Measurements from ENCODE around the gene PCNT. TPM values are rescaled to one million over a fixed set of nuclear protein-coding genes. Genes with fewer than 3 reads are reported as not detected.
A peak's percentile ranks its signal among the peaks of the same experiment; 100 is the strongest.
"Not testable (repeated sequence)": the region's sequence is repeated elsewhere in the genome, so short reads cannot be mapped to it uniquely, and the experiment has no call there.

PCNT gene
- polyA plus RNA-seq, 6 donors from 2014 or later: 4.7 to 32.5 (median 10.7) TPM

- not testable (repeated sequence) for DNase-seq; H3K27me3 Mint-ChIP-seq; H3K36me3 Mint-ChIP-seq; H3K9me3 Mint-ChIP-seq; H3K4me3 Mint-ChIP-seq; ATAC-seq (ENCODE audit: low read depth in 2 of 2)
- Mint-ChIP-seq H3K27ac (peak overlapping the region in 3 of 6 donors; percentile 23 to 63 (median 30)), H3K4me1 (peaks cover 0 to 15% (median 8%) of the 10 kb centered on the region in 3 donors)
Measured at GRCh38 chr21:46465153-46465552, 141.2 kb downstream of the PCNT start.

- Mint-ChIP-seq H3K27ac (no peak overlapping the region), H3K4me1 (peaks cover 0 to 15% (median 3%) of the 10 kb centered on the region in 3 donors), H3K36me3 (no peaks in the 10 kb centered on the region), H3K4me3 (no peak overlapping the region), H3K27me3 (no peaks in the 10 kb centered on the region), H3K9me3 (no peaks in the 10 kb centered on the region)
- DNase-seq (no peak), ATAC-seq (ENCODE audit: low read depth in 2 of 2) (no peak)
Measured at GRCh38 chr21:46465651-46466050, 141.7 kb downstream of the PCNT start.

DNA sequence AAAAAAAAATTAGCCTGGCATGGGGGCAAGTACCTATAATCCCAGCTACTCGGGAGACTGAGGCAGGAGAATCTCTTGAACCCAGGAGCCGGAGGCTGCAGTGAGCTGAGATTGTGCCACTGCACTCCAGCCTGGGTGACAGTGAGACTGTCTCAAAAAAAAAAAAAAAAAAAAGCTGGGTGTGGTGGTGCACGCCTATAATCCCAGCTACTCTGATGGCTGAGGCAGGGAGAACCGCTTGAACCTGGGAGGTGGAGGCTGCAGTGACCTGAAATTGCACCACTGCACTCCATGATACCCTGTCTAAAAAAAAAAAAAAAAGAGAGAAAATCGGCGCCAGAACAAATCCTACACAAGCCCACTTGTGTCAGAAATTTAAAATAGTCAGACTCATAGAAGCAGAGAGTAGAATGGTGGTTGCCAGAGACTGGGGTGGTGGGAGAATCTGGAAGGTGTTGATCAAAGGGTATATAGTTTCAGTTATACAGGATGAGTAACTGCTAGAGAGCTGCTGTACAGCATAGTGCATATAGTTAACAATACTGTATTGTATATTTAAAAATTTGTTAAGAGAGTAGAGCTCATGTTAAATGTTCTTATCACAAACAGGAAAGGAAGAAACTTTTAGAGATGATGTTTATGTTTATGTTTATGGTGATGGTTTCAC lies 144.3 kb downstream of the PCNT start:
- Mint-ChIP-seq H3K36me3 (no peaks in the 10 kb centered on the region), H3K27ac (no peak overlapping the region), H3K9me3 (no peaks in the 10 kb centered on the region), H3K27me3 (no peaks in the 10 kb centered on the region), H3K4me1 (peaks cover 6 to 22% (median 19%) of the 10 kb centered on the region in 3 donors), H3K4me3 (peak overlapping the region in 1 of 8 donors; percentile 61)
- no peak for DNase-seq
- no peak for ATAC-seq (ENCODE audit: low read depth in 2 of 2)

DNA sequence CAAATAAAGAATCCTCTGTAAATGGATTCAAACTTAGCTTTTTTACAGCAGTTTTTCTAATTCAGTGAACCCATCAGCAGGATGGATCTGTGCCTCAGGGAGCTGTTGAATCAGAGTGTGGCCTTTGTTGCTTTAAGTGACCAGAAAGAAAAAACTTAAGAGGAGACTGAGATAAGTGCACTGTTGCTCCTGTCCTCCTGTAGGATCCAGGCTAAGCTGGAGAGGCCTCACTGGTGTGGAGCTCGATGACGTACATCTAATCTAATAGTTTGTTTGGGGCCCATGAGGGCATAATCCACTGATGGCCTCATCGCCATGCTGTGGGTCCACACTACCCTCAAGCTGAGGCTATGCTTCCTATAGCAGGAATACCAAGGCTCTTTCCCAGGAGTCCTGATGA lies 145.3 kb downstream of the PCNT start:
- Mint-ChIP-seq H3K4me3 (no peak overlapping the region), H3K4me1 (peaks cover 12 to 25% (median 24%) of the 10 kb centered on the region in 3 donors), H3K36me3 (no peaks in the 10 kb centered on the region), H3K27me3 (no peaks in the 10 kb centered on the region), H3K27ac (peak overlapping the region in 2 of 6 donors; percentile 39 to 72), H3K9me3 (no peaks in the 10 kb centered on the region)
- DNase-seq (no peak), ATAC-seq (ENCODE audit: low read depth in 2 of 2) (no peak)

- no peak overlapping the region for H3K4me3 Mint-ChIP-seq
- H3K36me3 Mint-ChIP-seq: peaks cover 0 to 6% of the 10 kb centered on the region in 2 donors
- peak overlapping the region in 1 of 6 donors; percentile 60 for H3K27ac Mint-ChIP-seq
- peaks cover 18 to 32% (median 28%) of the 10 kb centered on the region in 3 donors for H3K4me1 Mint-ChIP-seq
- no peak for ATAC-seq (ENCODE audit: low read depth in 2 of 2)
- H3K27me3 Mint-ChIP-seq: no peaks in the 10 kb centered on the region
- H3K9me3 Mint-ChIP-seq: peaks cover 0 to 4% (median 0%) of the 10 kb centered on the region in 7 donors
- DNase-seq: no peak
Measured at GRCh38 chr21:46471514-46471913, 147.6 kb downstream of the PCNT start.

- no peak for DNase-seq
- ATAC-seq (ENCODE audit: low read depth in 2 of 2): peak; percentile 58 to 77
- no peaks in the 10 kb centered on the region for H3K27me3 Mint-ChIP-seq
- H3K27ac Mint-ChIP-seq: peak overlapping the region in 4 of 6 donors; percentile 6 to 89 (median 24)
- peaks cover 18 to 32% (median 32%) of the 10 kb centered on the region in 3 donors for H3K4me1 Mint-ChIP-seq
- H3K36me3 Mint-ChIP-seq: peaks cover 0 to 11% of the 10 kb centered on the region in 2 donors
- H3K9me3 Mint-ChIP-seq: peaks cover 0 to 4% (median 0%) of the 10 kb centered on the region in 7 donors
- H3K4me3 Mint-ChIP-seq: peak overlapping the region in 3 of 8 donors; percentile 6 to 57 (median 31)
Measured at GRCh38 chr21:46472246-46472645, 148.3 kb downstream of the PCNT start.

DNA sequence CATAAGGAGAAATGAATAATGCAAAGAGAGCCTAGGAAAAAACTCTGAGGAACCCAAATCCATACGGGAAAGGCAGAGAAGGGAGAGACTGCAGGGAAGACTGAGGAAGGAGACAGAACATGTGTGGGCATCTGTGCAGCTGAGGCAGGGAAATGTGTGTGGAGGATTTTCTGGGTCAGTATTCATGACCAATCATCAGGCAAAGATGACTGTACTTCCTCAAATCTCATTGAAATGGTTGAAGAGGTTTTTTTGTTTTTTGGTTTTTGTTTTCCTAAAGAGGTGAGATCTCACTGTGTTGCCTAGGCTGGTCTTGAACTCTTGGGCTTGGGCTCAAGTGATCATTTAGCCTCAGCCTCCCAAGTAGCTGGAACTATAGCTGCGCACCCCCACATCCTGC lies 150.4 kb downstream of the PCNT start:
- Mint-ChIP-seq H3K27me3 (no peaks in the 10 kb centered on the region), H3K4me1 (peaks cover 18 to 32% (median 32%) of the 10 kb centered on the region in 3 donors), H3K9me3 (peaks cover 0 to 4% (median 0%) of the 10 kb centered on the region in 7 donors), H3K27ac (peak overlapping the region in 2 of 6 donors; percentile 2 to 72), H3K4me3 (peak overlapping the region in 1 of 8 donors; percentile 21), H3K36me3 (peaks cover 4 to 11% of the 10 kb centered on the region in 2 donors)
- DNase-seq (no peak), ATAC-seq (ENCODE audit: low read depth in 2 of 2) (no peak)

- ATAC-seq (ENCODE audit: low read depth in 2 of 2) (no peak), DNase-seq (no peak)
- Mint-ChIP-seq H3K4me1 (peaks cover 18 to 32% (median 32%) of the 10 kb centered on the region in 3 donors), H3K4me3 (no peak overlapping the region), H3K36me3 (peaks cover 4 to 11% of the 10 kb centered on the region in 2 donors), H3K27ac (no peak overlapping the region), H3K9me3 (peaks cover 0 to 4% (median 0%) of the 10 kb centered on the region in 7 donors), H3K27me3 (no peaks in the 10 kb centered on the region)
Measured at GRCh38 chr21:46475296-46475695, 151.3 kb downstream of the PCNT start.

GRCh38 chr21:46477765-46478164 lies 153.8 kb downstream of the PCNT start:
- peaks cover 0 to 4% (median 0%) of the 10 kb centered on the region in 7 donors for H3K9me3 Mint-ChIP-seq
- no peaks in the 10 kb centered on the region for H3K27me3 Mint-ChIP-seq
- ATAC-seq (ENCODE audit: low read depth in 2 of 2) (no peak), DNase-seq (no peak)
- H3K36me3 Mint-ChIP-seq: peaks cover 4 to 11% of the 10 kb centered on the region in 2 donors
- H3K4me3 Mint-ChIP-seq: no peak overlapping the region
- H3K27ac Mint-ChIP-seq: no peak overlapping the region
- peaks cover 16 to 19% (median 18%) of the 10 kb centered on the region in 3 donors for H3K4me1 Mint-ChIP-seq

DNA sequence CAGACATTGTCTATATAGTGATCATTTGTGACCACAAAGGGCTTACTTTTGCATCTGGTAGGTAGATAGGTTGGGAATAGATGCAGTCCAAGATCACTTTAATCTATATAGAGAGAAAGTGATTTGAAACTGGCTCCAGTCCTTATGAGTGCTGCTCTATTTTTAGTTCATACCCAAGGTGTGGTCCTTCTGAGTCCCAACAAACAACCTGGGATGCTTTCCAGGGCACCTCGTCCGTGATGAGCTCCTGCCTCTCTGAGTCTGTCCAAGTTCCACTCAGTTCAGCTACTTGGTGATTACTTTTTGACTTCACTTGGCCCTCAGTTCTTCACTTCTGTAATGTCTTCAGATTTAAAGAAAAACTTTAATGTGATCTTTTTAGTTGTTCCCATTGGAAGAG lies 155.0 kb downstream of the PCNT start:
- DNase-seq: no peak
- H3K9me3 Mint-ChIP-seq: peaks cover 0 to 4% (median 0%) of the 10 kb centered on the region in 7 donors
- no peak for ATAC-seq (ENCODE audit: low read depth in 2 of 2)
- peaks cover 19 to 24% (median 22%) of the 10 kb centered on the region in 3 donors for H3K4me1 Mint-ChIP-seq
- no peaks in the 10 kb centered on the region for H3K27me3 Mint-ChIP-seq
- H3K4me3 Mint-ChIP-seq: no peak overlapping the region
- H3K36me3 Mint-ChIP-seq: peaks cover 4 to 11% of the 10 kb centered on the region in 2 donors
- no peak overlapping the region for H3K27ac Mint-ChIP-seq

GRCh38 chr21:46480466-46480865 lies 156.5 kb downstream of the PCNT start:
- Mint-ChIP-seq H3K27ac (no peak overlapping the region), H3K9me3 (peaks cover 0 to 4% (median 0%) of the 10 kb centered on the region in 7 donors), H3K4me1 (peaks cover 8 to 17% (median 14%) of the 10 kb centered on the region in 3 donors), H3K27me3 (no peaks in the 10 kb centered on the region), H3K36me3 (peaks cover 11 to 13% of the 10 kb centered on the region in 2 donors), H3K4me3 (no peak overlapping the region)
- ATAC-seq (ENCODE audit: low read depth in 2 of 2) (no peak), DNase-seq (no peak)

DNA sequence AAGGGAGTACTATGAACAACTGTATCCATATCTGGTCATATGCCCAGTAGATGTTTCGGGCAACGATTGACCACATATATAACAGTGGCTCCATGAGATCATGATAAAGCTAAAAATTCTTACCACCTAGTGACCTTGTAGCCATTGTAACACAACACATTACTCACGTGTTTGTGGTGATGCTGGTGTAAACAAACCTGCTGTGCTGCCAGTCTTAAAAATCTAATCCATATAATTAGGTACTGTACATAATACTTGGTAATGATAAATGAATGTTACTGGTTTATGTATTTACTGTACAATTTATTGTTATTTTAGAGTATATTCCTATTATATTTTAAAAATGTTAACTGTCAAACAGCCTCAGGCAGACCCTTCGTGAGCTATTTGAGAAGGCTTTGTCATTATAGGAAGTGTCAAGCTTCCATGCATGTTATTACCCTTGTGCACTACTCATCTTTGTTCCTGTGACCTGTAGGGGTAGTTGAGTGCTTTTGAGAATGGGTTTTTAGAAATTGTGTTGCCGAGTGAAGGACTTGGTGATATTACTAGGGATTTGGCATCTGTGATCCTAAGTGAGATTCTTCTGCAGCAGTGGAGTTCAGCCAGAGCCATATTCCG lies 158.4 kb downstream of the PCNT start:
- no peak for DNase-seq
- Mint-ChIP-seq H3K4me3 (no peak overlapping the region), H3K27ac (peak overlapping the region in 1 of 6 donors; percentile 25), H3K27me3 (no peaks in the 10 kb centered on the region), H3K9me3 (no peaks in the 10 kb centered on the region), H3K4me1 (peaks cover 4 to 22% (median 12%) of the 10 kb centered on the region in 3 donors), H3K36me3 (peaks cover 9 to 19% of the 10 kb centered on the region in 2 donors)
- ATAC-seq (ENCODE audit: low read depth in 2 of 2): no peak

DNA sequence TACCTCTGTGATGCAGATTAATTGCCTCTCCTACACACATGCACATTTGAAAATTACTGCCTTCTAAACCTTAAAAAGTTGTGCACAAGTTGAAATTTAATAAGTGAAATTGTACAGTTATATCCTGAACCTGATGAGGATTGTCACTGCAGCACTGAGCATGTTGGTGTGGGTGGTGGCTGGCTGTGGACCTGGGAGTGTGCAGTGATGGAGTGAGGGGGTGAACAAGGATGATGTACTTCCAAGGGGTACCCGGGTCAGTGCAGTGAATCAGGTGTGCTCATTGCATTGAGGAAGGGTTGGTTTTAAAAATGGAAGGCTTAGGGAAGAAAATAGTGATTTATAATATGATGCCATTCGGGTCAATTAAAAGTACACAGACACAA lies 158.9 kb downstream of the PCNT start:
- no peaks in the 10 kb centered on the region for H3K9me3 Mint-ChIP-seq
- H3K4me1 Mint-ChIP-seq: peaks cover 4 to 22% (median 12%) of the 10 kb centered on the region in 3 donors
- H3K36me3 Mint-ChIP-seq: peaks cover 9 to 20% of the 10 kb centered on the region in 2 donors
- ATAC-seq (ENCODE audit: low read depth in 2 of 2): no peak
- no peaks in the 10 kb centered on the region for H3K27me3 Mint-ChIP-seq
- no peak for DNase-seq
- H3K27ac Mint-ChIP-seq: peak overlapping the region in 2 of 6 donors; percentile 25 to 95
- peak overlapping the region in 1 of 8 donors; percentile 17 for H3K4me3 Mint-ChIP-seq
